HG02798 (cell line): ENCODE data around the gene THSD4.
"Not testable (repeated sequence)": the region's sequence is repeated elsewhere in the genome, so short reads cannot be mapped to it uniquely, and the experiment has no call there.

Source experiments
- ATAC-seq: cut with Tn5 transposase; IDR thresholded peaks from one replicate; pipeline ENCODE4 v1.9.1; 2021; ENCODE audit warnings: mild to moderate bottlenecking; ENCODE audit not compliant: unreplicated experiment, poor library complexity

THSD4 gene

DNA sequence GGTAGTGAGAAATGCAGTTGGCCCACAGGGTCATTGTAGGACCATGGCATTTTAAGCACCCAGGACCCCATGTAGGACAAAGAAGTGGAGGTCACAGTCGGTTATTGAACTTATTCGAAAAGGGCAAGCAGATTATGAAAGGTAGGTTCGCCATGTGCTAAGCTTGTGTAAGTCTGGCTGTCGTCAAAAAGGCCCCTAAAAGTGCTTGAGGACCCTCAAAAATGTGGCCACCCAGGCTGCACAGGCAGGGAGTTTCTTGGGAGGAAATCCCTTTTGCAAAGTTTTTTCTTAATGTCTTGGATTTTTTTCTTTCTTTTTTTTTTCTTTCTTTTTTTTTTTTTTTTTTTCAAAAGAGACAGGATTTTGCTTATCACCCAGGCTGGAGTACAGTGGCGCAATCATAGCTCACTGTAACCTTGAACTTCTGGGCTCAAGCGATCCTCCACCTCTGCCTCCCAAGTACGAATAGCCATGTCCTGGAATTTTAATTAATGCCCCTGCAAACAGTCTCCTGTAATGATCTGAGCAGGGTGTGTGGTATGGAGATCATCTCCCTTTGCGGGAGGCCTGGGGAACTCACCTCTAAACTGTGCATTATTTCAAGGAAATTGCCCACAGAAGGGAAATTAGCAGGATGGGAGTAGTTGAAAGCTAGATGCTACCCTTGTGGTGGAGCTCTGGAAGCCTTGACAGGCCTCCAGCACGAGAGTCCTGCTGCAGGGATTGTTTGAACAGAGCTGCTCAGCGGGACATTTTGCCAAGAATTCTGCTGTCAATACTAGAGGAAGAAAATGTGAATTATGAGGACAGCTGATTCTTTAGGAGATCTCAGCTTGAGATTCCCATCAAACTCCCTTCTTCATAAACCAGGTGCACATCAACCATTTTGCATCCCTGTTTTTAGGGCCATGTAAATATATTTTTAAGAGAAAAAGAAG lies 28.4 kb downstream of the THSD4 start:
- no peak for ATAC-seq

DNA sequence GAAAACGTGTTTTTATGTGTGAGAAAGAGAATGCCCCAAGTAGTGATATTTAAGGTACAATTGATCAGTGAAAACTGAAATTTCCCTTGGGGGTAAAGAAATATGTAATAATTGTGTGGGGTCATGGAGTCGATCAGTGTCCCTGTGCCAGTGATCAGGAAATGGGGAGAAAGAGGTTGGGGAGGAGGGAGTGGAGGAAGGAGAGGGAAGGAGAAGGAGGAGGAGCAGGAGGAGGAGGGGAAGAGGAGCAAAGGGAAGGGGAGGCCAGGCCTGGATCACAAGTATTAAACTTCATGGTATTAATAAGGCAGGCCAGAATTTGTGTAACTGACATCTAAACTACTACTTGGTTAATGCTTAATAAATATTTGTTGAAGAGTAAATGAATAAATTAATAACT lies 30.4 kb downstream of the THSD4 start:
- no peak for ATAC-seq

DNA sequence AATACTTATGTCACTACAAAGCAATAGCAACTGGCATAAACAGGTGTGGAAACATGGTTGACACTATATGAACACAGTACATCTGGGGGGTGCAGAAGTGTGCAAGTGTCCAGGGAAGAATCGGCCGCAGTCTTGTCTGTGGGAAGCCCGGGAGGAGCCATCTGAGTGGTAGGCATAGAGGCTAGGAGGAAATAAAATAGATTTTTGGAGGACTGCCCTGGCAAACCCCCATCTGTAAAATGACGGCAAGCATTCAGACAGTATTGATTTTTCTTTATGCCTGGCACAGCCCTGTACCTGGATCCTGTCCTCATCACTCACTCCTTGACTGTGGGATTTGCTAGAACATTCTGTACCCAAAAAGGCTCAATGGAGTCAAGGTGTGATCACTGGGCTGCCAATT lies 31.3 kb downstream of the THSD4 start:
- no peak for ATAC-seq

DNA sequence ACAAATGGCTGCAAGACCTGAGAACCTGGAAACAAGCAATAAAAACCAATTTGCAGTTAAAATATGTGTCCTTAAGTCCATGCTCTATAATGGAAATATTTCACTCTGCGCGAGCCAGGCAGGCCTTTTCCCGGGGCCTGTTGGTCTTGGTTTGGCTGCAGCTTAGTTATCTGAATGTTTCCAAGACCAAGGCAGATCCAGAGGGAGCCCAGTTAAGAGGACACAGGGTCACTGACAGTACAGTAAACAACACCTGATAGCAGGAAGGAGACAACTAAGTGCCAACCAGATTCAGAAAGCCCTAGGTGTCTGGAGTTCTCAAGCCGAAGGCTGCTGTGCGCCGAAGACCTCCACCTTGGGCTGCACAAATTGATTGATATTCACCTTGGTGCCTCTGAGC lies 32.8 kb downstream of the THSD4 start:
- ATAC-seq, result no peak

DNA sequence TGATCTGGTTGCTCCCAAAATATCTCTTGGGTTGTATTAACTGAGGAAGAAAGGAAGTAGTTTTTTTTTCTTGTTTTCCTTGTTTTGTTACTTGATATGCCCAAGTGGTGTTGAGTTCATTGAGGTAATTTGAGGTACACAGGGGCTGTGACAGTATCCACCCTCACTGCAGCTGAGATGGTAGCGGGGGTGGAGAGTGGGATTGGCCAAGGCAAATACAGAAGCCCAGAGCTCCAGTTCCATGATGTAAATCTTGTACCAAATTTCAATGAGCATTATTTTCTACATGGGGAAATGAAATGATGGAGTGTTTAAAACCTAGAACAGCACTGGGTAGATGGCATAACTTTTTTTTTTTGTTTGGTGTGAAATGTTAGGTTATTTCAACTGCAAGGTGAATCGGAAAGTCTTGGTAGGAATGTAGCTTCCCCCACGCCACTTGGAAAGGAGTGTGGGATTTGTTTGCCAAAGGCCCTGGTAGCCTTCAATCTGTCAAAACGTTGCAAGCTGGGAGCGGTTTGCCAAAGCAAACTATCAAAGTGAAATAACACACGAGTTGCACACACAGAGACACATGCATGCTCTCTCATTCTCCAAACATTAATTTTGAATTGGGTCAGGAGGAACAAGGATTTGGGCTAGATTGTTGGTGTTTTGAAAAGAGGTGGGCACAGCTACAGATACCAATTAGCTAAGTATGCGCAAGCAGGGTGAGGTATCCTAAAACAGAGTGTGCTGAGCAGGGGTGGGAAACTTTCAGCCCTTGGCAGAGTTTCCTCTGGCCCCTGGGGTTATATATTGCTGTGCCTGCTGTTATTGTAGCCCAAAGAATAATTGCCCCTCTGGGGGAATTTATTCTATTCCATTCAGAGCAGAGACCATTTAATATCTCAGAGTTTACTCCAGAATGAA lies 34.6 kb downstream of the THSD4 start:
- no peak for ATAC-seq

DNA sequence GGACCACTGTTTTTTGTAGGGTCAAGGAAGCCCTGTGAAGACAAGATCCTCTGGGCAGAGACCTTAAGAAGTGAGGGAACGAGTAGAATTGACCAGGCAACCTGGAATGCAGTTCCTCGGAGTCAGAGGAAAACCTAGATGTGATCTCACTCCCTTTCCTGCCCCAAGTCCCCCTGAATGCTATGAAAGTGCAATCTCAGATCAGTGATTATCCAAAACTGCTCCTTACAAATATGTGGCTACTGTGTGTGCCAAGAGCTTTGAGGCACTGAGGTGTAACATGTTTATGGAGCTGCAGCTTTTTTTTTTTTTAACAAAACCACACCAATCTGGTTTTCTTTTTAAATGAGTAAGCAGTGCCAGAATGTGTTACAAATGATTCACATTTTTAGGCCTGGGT lies 35.8 kb downstream of the THSD4 start:
- ATAC-seq, result no peak

DNA sequence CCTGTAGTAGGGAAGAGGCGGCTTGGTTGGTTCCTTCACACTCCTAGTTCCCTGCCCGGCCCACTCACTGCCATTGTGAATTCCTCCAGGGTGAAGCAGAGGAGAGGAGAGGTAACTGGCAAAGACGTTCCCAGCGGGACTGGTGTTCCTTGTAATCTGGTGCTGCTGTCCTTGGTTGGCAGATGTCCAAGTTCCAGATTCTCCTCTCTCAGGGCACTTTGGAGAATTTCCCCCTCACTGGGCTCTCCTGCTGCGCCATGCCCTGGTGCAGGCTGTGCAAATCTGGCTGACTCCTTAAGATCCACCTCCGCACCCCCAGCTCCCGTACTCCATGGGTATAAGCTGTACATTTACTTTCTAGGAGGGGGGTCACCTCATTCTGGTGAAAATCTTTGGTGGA lies 37.3 kb downstream of the THSD4 start:
- ATAC-seq, result no peak

DNA sequence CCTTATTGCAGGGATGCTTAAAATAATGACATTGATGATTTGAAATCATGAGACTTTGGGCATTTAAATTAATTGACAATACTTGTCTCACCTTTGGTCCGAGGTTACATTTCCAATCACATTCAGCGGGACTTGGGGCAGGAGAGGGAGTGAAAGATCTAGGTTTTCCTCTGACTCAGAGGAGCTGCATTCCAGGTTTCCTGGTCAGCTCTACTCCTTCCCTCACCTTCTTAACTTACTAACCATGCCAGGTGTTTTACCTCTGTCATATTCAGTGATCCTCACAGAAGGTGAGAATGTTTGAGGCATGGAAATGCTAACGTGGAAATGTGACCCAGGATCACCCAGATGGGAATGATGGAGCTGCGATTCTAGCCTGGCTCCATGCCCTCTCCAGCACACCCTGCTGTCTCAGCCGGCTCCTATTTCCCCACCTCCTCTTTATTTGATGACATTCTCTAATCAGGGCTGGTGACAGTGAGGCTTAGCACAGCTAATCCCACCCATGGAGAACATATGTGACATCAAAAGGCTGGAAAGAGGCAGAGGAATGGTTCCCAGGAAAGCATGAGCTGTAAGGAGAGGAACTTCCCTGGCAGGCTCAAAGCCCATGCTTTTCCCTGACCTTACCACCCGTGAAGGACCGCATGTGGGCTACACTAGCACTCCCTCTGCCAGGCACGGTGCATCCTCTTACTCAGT lies 38.7 kb downstream of the THSD4 start:
- no peak for ATAC-seq

DNA sequence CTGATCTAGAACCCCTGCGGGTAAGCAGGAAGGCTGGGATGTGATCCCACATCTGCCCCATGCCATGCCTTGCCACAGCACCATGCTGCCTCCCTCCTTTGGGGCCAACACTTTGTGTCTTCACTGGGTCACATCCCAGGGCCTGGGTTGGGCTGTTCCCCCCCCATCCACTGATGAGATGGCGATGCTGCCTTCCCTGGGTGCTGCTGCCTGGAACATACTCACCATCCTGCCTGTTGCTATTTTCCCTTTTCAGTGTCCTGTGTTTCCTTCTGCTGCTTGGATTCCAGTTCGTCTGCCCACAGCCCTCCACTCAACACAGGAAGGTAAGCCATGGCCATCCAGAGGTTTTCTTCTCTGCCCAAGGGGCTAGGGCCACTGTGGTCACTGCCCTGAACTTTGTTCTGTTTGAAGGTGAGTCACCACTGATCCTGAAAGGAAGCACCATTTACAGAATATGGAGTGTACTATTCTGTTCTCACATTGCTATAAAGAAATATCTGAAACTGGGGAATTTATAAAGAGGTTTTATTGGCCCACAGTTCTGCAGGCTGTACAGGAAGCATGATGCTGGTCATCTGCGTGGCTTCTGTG lies 39.4 kb downstream of the THSD4 start:
- no peak for ATAC-seq

DNA sequence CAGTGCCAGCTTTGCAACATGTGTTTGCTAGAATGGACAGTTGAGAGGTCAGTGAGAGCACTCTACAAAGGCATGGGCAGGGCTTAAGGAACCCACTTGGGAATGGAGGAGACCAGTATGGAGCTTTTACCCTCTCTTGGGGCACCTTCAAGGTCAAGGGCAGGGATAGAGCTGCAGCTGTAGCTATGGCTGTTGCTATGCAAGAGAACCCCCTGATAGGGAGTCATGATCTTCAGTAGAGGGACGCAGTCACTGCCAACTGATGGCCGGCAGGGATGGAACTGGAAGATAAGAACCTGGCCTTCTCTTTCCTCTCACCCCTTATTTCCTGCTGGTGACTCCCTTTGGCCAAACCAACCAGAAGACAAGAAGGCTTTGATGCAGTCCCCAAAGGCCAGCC lies 40.3 kb downstream of the THSD4 start:
- no peak for ATAC-seq

DNA sequence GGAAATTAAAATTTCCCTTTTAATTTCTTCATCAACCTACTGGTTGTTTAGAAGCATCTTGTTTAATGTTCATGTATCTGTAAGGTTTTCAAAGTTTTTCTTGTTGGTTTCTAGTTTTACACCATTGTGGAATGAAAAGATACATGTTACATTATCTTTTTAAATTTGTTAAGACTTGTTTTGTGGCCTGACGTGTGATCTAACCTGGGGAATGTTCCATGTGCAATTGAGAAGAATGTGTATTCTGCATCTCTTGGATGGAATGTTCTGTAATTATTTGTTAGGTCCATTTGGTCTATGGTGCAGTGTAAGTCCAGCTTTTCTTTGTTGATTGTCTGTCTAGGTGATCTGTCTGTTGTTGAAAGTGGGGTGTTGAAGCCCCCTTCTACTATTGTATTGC lies 45.7 kb downstream of the THSD4 start:
- ATAC-seq, result no peak

DNA sequence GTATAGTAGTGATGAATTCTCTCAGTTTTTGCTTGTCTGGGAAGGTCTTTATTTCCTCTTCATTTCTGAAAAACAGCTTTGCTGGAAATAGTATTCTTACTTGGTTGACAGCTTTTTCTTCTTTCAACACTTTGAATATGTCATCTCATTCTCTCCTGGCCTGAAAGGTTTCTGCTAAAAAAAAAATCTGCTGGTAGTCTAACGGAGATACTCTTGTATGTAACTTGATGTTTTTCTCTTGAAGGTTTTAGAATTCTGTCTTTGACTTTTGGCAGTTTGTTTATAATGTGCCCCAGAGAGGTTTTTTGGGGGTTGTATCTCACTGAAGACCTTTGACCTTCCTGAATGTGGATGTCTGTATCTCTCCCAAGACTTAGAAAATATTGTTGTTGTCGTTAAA lies 47.0 kb downstream of the THSD4 start:
- no peak for ATAC-seq

DNA sequence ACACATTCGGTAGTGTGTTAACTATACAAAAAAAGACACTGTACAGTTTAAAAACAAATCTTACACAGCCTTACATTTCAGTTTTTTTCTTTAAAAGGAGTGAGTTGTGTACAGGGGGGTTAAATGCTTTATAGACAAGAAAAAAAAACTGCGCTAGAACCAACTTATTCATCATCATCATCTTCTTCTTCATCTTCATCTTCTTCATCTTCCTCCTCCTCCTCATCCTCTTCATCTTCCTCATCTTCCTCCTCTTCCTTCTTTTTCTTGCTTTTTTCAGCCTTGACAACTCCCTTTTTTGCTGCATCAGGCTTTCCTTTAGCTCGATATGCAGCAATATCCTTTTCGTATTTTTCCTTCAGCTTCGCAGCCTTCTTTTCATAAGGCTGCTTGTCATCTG lies 49.3 kb downstream of the THSD4 start:
- not testable (repeated sequence) for ATAC-seq

DNA sequence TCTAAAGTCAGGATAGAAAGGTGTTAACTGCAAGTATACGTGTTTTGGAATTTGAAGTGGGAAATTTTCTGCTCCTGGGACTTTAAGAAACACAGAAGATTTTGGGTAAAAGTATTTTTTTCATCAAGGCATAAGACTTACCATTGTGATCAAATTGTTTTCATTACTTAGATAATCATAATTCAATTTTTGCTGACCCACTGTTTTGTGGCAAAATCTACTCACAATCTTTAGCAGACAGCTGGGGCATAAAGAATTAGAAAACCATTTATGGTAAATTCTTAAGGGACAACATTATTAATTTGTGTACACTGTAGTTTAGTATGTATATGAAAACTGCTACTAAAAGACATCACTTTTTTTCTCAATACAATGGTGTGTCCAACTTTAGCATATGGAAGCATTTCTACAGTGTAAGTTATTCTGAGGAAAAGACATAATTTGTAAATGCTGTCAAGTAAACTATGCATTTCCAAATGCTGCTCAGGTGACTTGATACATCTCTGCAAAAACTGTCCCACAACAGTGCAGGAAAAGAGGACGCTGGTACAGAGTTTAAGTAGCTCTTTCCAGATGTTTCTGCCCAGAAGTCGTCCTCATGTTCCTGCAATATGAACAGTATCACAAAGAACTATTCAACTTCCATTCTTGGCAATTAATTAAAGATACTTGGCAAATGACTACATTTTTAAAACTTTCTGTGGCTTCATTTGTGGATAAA lies 52.3 kb downstream of the THSD4 start:
- ATAC-seq, result no peak

DNA sequence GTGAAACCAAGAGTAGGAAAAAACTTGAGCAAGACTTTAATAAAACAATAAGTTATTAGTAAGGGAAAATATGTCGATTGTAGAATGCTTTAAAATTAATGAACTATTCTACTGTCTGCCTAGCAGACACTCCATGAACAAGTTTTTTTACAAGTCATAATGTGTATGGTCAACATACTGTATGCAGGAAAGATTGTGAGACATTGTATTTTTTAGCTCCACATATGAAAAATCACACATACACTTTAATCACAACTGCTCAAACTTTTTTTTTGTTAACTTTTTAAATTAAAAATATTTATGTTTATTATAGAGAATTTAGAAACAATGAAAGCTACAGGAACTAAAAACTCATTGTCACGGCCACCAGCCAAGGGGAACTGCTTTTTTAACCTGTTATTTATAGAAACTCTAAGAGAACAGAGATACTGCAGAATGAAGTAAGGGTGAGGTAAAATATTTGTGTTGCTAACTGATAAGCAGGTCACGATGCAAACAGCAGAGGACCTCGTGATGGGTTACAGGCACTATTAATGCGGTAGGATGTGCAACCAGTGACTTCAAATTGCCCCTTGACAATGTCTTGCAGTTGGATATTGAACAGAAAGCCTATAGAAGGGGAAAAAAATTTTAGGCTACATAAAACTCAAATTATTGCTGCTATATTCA lies 53.0 kb downstream of the THSD4 start:
- no peak for ATAC-seq

DNA sequence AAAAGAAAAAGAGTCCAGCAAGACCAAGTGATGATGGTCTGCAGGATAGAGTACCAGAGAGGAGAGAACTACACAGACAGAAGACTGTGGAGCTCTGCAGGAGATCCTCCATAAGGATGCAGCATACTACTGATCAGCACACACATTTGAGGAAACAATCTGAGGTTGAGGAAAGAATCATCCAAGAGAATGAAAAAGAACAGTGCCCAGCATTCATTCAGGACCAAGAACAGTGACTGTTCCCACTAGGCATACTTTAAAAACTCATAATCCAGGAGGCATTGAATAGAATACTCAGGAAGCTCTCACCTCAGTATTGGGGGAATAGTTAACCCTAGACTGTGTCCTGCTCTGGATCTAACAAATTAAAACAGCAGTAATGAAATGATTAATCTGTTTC lies 54.9 kb downstream of the THSD4 start:
- ATAC-seq, result no peak

DNA sequence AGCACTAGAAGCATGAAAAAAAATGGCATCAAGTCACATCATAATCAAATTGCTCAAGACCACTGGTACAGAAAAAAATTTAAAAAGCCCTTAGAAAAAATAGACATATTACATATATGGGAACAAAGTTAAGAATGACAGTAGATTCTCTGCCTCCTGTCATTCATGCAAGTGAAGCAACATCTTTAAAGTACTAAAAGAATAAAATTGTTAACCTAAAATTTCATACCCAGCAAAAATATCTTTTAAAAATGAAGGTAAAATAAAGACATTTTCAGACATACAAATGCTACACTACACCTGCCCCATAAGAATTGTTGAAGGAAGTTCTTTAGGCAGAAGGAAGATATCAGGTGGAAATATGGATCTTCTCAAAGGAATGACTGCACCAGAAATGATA lies 55.9 kb downstream of the THSD4 start:
- no peak for ATAC-seq

DNA sequence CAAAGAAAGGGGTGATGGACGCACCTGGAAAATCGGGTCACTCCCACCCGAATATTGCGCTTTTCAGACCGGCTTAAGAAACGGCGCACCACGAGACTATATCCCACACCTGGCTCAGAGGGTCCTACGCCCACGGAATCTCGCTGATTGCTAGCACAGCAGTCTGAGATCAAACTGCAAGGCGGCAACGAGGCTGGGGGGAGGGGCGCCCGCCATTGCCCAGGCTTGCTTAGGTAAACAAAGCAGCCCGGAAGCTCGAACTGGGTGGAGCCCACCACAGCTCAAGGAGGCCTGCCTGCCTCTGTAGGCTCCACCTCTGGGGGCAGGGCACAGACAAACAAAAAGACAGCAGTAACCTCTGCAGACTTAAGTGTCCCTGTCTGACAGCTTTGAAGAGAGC lies 59.1 kb downstream of the THSD4 start:
- ATAC-seq, result not testable (repeated sequence)
